Stimulated activated memory B cell treated with anti-CD40 and anti-IgM and Interleukin-4, amounts not matched to agents 10 μg/mL and 1 μg/mL and 100 μg/mL, for 72 hours (primary cell): ENCODE results near the gene KYNU.

Experiments
- ATAC-seq: fragments of 150-1000 bp; cut with Tn5 transposase; 2 replicates; pipeline ENCODE4 v1.10.0; 2021
- H3K27ac Mint-ChIP-seq: one replicate; pipeline ENCODE4 v1.8.0; 2022; ENCODE audit warnings: mild to moderate bottlenecking, mixed read lengths
- H3K27me3 Mint-ChIP-seq: one replicate; pipeline ENCODE4 v1.8.0; 2022; ENCODE audit warnings: mixed read lengths
- H3K36me3 Mint-ChIP-seq: one replicate; pipeline ENCODE4 v1.8.0; 2022; ENCODE audit warnings: mixed read lengths
- H3K4me1 Mint-ChIP-seq: one replicate; pipeline ENCODE4 v1.8.0; 2022; ENCODE audit warnings: mixed read lengths
- H3K4me3 Mint-ChIP-seq: one replicate; pipeline ENCODE4 v1.8.0; 2022; ENCODE audit warnings: mild to moderate bottlenecking, moderate library complexity, mixed read lengths
- H3K9me3 Mint-ChIP-seq: one replicate; pipeline ENCODE4 v1.8.0; 2022; ENCODE audit warnings: mixed read lengths

KYNU gene

DNA sequence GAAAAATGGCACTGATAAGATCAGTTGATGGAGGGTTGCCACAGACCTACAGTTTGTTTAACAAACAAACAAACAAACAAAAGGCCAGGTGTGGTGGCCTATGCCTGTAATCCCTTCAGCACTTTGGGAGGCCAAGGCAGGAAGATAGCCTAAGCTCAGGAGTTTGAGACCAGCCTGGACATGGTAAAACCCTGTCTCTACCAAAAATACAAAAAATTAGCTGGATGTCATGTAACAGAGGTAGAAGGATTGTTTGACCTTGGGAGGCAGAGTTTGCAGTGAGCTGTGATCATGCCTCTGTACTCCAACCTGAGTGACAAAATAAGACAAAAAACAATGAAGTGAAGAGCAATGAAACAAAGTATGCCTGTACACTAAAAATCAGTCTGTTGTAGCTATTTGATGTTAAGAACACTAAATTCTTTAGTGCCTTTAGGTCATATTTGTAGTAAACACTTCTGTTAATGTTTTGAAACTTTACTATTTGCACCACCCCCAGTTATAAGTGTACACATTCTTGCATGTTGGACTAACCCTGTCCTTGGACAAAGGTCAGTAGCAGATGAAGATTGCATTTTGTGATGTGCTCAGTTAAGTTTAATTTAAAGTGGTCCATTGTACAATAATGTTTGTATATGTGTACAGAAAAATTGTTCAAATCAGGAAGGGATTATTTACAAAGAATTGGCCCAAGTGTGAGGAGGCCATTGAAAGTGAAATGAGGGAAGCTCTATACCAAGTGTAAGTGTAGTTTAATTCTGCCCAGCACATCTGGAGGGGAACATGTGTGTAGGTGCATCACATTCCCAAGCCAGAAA, 73.9 kb downstream of the KYNU start:
- no peak overlapping the region for H3K4me3 Mint-ChIP-seq
- peaks cover 23% of the 10 kb centered on the region for H3K4me1 Mint-ChIP-seq
- H3K9me3 Mint-ChIP-seq, result peaks cover 15% of the 10 kb centered on the region
- H3K36me3 Mint-ChIP-seq, result peaks cover 86% of the 10 kb centered on the region
- no peak for ATAC-seq
- no peaks in the 10 kb centered on the region for H3K27me3 Mint-ChIP-seq
- H3K27ac Mint-ChIP-seq, result peak overlapping the region; percentile 11

DNA sequence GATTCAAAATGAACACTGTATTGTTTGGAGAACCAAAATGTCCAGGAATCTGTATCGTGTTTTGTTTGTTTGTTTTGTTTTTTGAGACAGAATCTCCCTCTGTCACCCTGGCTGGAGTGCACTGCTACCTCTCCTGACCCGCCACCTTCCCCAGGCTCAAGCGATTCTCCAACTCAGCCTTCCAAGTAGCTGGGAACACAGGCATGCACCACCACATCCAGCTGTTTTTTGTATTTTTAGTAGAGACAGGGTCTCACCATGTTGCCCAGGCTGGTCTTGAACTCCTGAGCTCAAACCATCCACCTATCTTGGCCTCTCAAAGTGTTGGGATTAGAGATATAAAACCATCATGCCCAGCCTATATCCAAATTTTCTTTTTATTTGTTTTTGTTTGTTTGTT, 74.6 kb downstream of the KYNU start:
- H3K4me3 Mint-ChIP-seq, result no peak overlapping the region
- H3K4me1 Mint-ChIP-seq, result peaks cover 23% of the 10 kb centered on the region
- H3K36me3 Mint-ChIP-seq, result peaks cover 80% of the 10 kb centered on the region
- no peak for ATAC-seq
- H3K27me3 Mint-ChIP-seq, result no peaks in the 10 kb centered on the region
- peak overlapping the region; percentile 68 for H3K27ac Mint-ChIP-seq
- peaks cover 15% of the 10 kb centered on the region for H3K9me3 Mint-ChIP-seq

DNA sequence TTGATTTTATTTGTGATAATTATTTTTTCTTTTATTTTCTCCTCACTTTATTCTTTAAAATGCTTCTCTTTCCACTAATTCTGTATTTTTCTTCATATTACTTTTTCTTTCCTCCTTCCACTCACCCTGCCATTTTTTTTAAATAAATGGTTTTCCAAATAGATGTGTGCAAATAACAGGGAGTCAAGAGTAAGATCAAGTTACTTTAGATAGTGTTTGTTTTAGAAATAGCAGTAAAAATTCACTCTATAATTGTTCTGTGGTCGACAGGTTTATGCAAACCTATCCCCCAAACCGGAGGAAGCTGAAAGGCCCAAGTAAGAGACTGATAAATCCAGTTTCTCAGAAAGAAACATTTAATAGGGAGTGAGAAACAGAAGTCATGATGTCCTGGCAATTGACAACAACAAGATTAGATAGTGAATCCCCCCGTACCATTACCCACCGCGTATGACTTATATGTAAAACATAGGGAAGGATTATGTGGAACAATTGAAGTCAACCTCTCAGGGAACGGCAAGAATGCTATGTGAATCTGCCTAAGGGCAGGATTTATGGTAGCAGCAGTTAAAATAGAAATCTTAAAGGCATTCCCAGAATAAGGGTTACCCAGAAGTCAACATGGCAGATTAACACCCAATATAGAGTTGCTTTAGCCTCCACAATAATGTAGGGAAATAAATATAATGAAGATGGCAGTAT, 75.5 kb downstream of the KYNU start:
- ATAC-seq, result no peak
- H3K4me3 Mint-ChIP-seq, result no peak overlapping the region
- H3K27ac Mint-ChIP-seq, result peak overlapping the region; percentile 68
- no peaks in the 10 kb centered on the region for H3K27me3 Mint-ChIP-seq
- H3K9me3 Mint-ChIP-seq, result peaks cover 15% of the 10 kb centered on the region
- peaks cover 23% of the 10 kb centered on the region for H3K4me1 Mint-ChIP-seq
- H3K36me3 Mint-ChIP-seq, result peaks cover 80% of the 10 kb centered on the region

DNA sequence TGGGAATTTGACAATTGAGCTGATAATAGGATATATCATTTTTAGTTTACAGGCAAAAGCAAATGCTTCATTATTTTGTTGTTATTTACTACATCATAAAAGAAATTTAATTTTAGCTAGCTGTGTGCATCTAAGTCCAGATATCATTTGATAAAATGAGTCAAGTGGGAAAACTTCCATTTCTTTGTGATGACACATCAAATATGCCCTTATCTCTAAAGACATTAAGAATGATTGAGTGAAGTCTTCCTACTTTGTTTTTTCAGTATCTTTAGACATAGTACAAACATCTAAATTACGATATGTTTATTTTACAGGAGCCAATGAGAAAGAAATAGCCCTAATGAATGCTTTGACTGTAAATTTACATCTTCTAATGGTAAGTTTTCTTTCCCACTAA, 77.0 kb downstream of the KYNU start:
- Mint-ChIP-seq H3K4me3 (no peak overlapping the region), H3K9me3 (peaks cover 8% of the 10 kb centered on the region), H3K27ac (no peak overlapping the region), H3K36me3 (peaks cover 79% of the 10 kb centered on the region), H3K4me1 (peaks cover 23% of the 10 kb centered on the region), H3K27me3 (no peaks in the 10 kb centered on the region)
- no peak for ATAC-seq

DNA sequence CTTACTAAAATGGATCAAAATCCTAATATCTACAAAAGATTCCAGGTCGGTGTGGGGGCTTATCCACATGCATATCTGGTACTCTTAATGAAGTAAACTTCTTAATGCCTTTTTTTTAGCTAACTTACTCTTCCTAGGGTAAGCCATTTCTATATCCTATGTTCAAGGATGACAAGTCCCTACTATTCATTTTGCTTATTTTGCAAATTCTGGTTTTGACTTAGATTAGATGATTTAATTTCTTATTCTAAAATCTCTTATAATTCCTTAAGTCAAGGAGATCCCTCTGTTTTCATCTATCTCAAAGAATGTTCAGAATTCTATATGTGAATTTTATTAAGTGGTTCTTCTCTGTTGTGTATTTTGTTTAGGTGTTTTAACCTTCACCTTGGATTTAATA, 79.7 kb downstream of the KYNU start:
- no peaks in the 10 kb centered on the region for H3K27me3 Mint-ChIP-seq
- H3K4me1 Mint-ChIP-seq, result peaks cover 5% of the 10 kb centered on the region
- no peaks in the 10 kb centered on the region for H3K9me3 Mint-ChIP-seq
- no peak overlapping the region for H3K4me3 Mint-ChIP-seq
- H3K36me3 Mint-ChIP-seq, result peaks cover 75% of the 10 kb centered on the region
- ATAC-seq, result no peak
- H3K27ac Mint-ChIP-seq, result no peak overlapping the region

DNA sequence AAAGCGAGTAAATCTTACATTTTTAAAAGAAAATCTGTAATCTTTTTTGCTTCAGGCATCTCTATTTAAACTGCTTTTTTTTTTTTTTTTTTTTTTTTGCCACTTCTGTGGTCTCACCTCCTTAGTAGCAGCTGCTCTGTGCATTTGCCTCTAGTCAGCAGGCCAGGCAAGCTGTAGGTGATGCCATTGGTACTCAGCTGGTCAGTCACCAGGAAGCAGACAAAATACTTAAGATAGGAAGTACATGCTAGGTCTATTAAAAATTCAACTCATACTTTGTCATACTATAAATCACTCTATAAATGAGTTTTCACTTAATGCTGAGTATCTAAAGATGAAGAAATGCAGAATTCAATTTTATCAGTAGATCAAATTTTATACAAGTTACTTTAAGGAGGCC, 83.7 kb downstream of the KYNU start:
- Mint-ChIP-seq H3K9me3 (peaks cover 7% of the 10 kb centered on the region), H3K36me3 (peaks cover 87% of the 10 kb centered on the region), H3K4me1 (no peaks in the 10 kb centered on the region), H3K27ac (no peak overlapping the region), H3K4me3 (no peak overlapping the region), H3K27me3 (no peaks in the 10 kb centered on the region)
- ATAC-seq, result no peak

DNA sequence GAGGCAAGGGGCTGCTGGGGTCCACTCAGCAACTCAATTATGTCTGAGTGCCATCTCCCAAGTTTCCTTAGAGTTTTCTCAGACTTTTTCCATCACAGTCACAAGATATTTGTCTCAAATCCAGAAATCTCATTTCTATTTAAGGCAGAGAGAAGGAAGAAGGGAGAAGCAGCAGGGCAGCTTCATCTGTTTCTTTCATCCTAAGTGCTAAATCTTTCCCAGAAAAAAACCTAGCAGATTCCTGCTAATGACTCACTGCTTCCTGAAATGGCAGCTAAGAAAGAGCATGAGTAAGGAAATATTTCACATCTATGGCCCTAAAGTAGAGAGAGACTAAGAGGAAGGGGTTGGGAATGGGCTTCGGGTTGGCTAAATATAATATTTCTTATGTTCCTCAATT, 88.0 kb downstream of the KYNU start:
- ATAC-seq, result no peak
- Mint-ChIP-seq H3K27me3 (no peaks in the 10 kb centered on the region), H3K4me3 (no peak overlapping the region), H3K36me3 (peaks cover 72% of the 10 kb centered on the region), H3K9me3 (peaks cover 7% of the 10 kb centered on the region), H3K4me1 (no peaks in the 10 kb centered on the region), H3K27ac (no peak overlapping the region)

DNA sequence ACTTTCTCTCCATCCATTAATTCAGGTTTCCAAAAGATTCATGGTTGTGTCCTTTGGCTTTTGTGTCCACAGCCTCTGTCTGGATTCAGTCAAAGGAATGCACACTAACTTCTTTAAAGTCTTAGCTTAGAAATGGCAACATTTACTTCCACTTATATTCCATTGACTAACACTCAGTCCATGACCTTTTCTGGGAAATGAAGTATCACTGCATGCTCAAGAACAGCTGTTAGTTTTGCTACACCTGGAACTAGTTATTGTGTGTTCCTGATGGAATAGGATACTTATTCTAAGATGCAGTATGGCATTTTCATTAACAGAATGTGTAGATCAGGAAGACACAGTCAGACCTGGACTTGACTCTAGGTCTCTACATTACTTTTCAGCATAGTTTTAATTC, 88.8 kb downstream of the KYNU start:
- Mint-ChIP-seq H3K4me3 (no peak overlapping the region), H3K4me1 (no peaks in the 10 kb centered on the region), H3K36me3 (peaks cover 70% of the 10 kb centered on the region), H3K27me3 (no peaks in the 10 kb centered on the region), H3K9me3 (peaks cover 7% of the 10 kb centered on the region), H3K27ac (no peak overlapping the region)
- ATAC-seq, result no peak

DNA sequence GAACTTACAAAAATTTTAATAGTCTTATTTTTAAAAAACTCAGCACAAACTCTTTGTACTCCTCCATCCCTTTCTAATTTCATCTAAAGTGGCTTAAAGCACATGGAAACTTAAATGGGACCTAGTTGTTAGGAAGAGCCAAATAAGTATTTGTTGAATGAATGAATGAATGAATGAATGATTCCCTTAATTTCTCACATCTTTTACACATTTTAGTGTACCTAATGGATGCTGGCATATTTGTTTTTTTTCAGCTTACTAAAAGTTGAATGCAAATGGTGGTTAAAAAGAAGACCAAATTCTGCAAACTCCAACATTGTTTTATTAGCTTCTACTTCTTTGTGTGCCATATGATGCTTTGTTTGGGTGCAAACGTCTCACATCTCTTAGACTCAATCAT, 89.6 kb downstream of the KYNU start:
- no peak for ATAC-seq

DNA sequence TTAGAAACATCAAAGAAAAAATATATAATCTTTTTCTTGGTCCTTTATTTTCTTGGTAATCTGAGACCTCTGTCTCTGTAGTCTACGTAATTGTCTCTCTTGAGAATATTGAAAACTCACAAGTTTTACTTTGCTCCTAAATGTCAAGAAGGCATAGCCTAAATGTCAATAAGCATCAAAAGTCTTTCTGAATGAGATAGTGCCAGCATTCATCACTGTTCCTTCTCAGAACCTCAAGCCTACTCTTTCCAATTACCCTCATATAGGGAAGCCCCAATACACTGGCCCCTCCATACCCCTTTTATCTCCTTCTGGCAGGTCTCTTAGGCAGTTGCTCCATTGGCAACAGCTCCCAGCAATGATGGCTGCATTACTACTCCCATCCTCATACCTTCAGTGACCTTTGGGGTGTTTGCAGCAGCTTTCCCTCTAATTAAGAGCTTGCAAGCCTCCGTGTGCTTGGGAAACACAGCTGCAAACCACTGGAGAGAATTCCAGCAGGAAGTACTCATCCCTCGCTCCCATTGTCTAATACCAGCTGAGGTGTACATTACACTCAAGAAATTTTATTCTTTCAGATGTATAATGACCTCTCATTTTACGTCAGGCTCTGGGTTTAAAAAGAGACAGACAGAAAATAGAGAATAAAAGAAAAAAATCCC, 95.8 kb downstream of the KYNU start:
- Mint-ChIP-seq H3K36me3 (peaks cover 25% of the 10 kb centered on the region), H3K9me3 (no peaks in the 10 kb centered on the region), H3K4me3 (no peak overlapping the region), H3K27ac (peak overlapping the region; percentile 60), H3K4me1 (peaks cover 55% of the 10 kb centered on the region), H3K27me3 (no peaks in the 10 kb centered on the region)
- ATAC-seq, result peak; percentile 34

More for the DNA sequence above, 89.6 kb downstream of the KYNU start:
- H3K27me3 Mint-ChIP-seq, result no peaks in the 10 kb centered on the region
- H3K4me3 Mint-ChIP-seq, result no peak overlapping the region
- peaks cover 63% of the 10 kb centered on the region for H3K36me3 Mint-ChIP-seq
- H3K27ac Mint-ChIP-seq, result no peak overlapping the region
- H3K9me3 Mint-ChIP-seq, result peaks cover 7% of the 10 kb centered on the region
- H3K4me1 Mint-ChIP-seq, result peaks cover 2% of the 10 kb centered on the region

DNA sequence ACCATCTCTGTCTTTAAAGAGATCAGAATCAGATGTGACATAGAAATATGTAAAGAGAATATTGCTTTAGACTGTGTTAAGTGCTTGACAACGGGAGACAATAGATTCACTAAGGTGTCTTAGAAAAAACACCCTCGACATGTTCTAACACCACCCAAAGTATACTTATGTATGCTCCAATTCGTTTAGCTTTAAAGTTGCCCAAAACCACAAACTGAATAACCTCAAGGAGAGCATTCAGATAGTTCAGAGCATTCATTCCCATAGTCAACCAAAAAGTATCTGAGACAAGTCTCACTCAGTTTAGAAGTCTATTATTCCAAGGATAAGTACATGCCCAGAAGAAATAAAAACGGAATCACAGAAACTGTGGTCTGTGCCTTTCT, 96.4 kb downstream of the KYNU start:
- no peak overlapping the region for H3K4me3 Mint-ChIP-seq
- H3K27ac Mint-ChIP-seq, result peak overlapping the region; percentile 60
- ATAC-seq, result no peak
- no peaks in the 10 kb centered on the region for H3K9me3 Mint-ChIP-seq
- peaks cover 25% of the 10 kb centered on the region for H3K36me3 Mint-ChIP-seq
- H3K27me3 Mint-ChIP-seq, result no peaks in the 10 kb centered on the region
- peaks cover 55% of the 10 kb centered on the region for H3K4me1 Mint-ChIP-seq

DNA sequence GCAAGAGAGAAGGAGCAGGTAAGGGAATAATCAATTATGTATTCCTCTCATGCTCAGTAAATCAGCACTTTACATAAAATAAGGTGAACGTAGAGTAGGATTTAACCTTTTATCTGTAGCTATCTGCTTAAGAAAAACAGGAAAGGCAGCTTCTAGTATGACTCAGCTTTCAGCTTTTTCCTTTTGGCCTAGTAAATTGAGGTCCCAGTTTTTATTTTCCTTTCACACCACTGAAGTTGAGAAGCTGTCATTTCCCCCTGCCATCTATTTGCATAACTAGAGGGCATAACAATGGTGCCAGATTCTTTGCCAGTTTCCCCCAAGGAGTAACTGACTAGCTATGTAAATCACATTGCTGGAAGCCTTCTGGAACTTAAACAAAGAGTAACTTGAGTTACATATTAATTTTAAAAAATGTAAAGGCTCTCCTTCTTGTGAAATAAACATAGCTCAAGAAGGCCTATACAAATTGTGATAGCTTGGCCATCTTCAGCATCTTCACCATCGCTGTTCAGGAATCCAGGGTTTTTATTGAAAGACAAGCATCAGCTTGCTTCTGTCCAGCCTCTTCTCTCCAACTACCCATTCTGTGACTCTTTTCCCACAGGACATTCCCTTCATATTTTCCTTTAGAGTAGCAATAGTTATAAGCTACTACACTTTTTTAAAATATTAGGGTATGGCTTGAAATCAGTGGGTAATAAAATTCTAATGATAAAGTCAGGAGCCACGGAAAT, 97.0 kb downstream of the KYNU start:
- H3K4me1 Mint-ChIP-seq, result peaks cover 55% of the 10 kb centered on the region
- H3K36me3 Mint-ChIP-seq, result peaks cover 25% of the 10 kb centered on the region
- ATAC-seq, result no peak
- no peaks in the 10 kb centered on the region for H3K27me3 Mint-ChIP-seq
- H3K4me3 Mint-ChIP-seq, result no peak overlapping the region
- no peaks in the 10 kb centered on the region for H3K9me3 Mint-ChIP-seq
- peak overlapping the region; percentile 66 for H3K27ac Mint-ChIP-seq

DNA sequence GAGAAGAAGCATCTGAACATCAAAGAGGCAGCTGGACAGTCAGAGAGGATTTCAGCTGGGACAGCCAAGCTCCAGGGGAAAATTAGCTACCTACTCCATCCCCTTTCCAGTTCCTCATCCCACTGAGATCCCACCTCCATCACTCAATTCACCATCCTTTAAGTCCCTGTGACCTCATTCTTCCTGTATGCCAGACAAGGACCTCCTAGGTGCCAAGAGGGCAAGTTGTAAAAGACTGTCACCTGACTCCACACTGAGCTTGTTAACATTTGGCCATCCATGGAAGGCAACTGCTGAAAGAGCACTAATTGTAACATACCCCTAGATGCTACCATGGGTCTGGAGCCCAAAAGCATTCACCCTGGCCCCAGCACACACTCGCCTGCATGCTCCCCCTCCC, 97.8 kb downstream of the KYNU start:
- no peaks in the 10 kb centered on the region for H3K9me3 Mint-ChIP-seq
- peaks cover 57% of the 10 kb centered on the region for H3K4me1 Mint-ChIP-seq
- peaks cover 21% of the 10 kb centered on the region for H3K36me3 Mint-ChIP-seq
- no peaks in the 10 kb centered on the region for H3K27me3 Mint-ChIP-seq
- no peak for ATAC-seq
- H3K27ac Mint-ChIP-seq, result peak overlapping the region; percentile 66
- H3K4me3 Mint-ChIP-seq, result no peak overlapping the region

DNA sequence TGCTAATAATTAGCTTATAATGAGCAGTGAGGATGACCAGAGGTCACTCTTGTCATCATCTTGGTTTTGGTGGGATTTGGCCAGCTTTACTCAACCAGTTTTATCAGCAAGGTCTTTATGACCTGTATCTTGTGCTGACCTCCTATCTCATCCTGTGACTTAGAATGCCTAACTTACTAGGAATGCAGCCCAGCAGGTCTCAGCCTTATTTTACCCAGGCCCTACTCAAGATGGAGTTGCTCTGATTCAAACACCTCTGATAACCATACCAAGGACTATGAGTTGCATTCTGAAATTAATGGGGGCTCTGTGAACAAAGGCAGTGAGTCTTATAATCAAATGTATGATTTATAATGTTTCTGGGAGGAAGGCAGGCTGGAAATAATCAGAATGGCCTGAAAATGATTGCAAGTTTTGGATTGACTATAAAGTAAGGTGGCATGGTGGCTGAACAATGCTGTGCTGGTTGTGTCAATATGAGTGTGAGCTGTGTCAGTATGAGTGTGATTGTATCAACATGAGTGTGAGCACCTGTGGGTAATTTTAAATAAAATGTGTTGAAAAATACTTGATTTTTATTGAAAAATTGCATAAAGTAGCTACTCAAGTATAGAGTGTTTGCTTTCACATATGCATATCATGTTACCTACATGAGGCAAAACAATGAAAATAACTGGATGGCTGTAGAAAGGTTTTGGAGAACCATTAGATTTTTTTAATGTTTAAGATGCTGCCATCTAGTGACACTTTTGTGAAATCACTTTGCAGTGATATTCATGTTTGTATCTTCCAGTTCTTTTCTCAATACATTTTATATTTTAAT, 103.0 kb downstream of the KYNU start:
- H3K9me3 Mint-ChIP-seq, result no peaks in the 10 kb centered on the region
- ATAC-seq, result peak; percentile 68
- H3K4me1 Mint-ChIP-seq, result peaks cover 45% of the 10 kb centered on the region
- H3K27me3 Mint-ChIP-seq, result no peaks in the 10 kb centered on the region
- peaks cover 11% of the 10 kb centered on the region for H3K36me3 Mint-ChIP-seq
- H3K4me3 Mint-ChIP-seq, result no peak overlapping the region
- peak overlapping the region; percentile 16 for H3K27ac Mint-ChIP-seq
